ENCODE measurements around the gene MAPKAPK5. TPM values are rescaled to one million over a fixed set of nuclear protein-coding genes. Genes with fewer than 3 reads are reported as not detected.
"Not testable (repeated sequence)": the region's sequence is repeated elsewhere in the genome, so short reads cannot be mapped to it uniquely, and the experiment has no call there.

The MAPKAPK5 gene
- total RNA-seq, 2 donors from 2014 or later: 31.8 to 61.3 TPM

GRCh38 chr12:111907740-111908139, 65.7 kb downstream of the MAPKAPK5 start:
- H3K27ac Mint-ChIP-seq: no peak overlapping the region
- no peak for ATAC-seq
- no peak for DNase-seq (ENCODE audit: low spot score in 2 of 2)
- peaks cover 34 to 46% of the 10 kb centered on the region in 2 donors for H3K36me3 Mint-ChIP-seq
- H3K9me3 Mint-ChIP-seq: peaks cover 14 to 16% of the 10 kb centered on the region in 2 donors

- ATAC-seq: no peak
- no peak overlapping the region for H3K27ac Mint-ChIP-seq
- no peak for DNase-seq (ENCODE audit: low spot score in 2 of 2)
- H3K36me3 Mint-ChIP-seq: no peaks in the 10 kb centered on the region
- no peaks in the 10 kb centered on the region for H3K9me3 Mint-ChIP-seq
Measured at GRCh38 chr12:111925171-111925570, 83.1 kb downstream of the MAPKAPK5 start.

GRCh38 chr12:111926631-111927030, 84.6 kb downstream of the MAPKAPK5 start:
- H3K36me3 Mint-ChIP-seq: no peaks in the 10 kb centered on the region
- no peaks in the 10 kb centered on the region for H3K9me3 Mint-ChIP-seq
- no peak overlapping the region for H3K27ac Mint-ChIP-seq
- DNase-seq (ENCODE audit: low spot score in 2 of 2): no peak
- ATAC-seq: no peak

GRCh38 chr12:111927346-111927745, 85.3 kb downstream of the MAPKAPK5 start:
- Mint-ChIP-seq H3K36me3 (no peaks in the 10 kb centered on the region), H3K9me3 (no peaks in the 10 kb centered on the region), H3K27ac (no peak overlapping the region)
- DNase-seq (ENCODE audit: low spot score in 2 of 2): no peak
- ATAC-seq: no peak

- no peaks in the 10 kb centered on the region for H3K9me3 Mint-ChIP-seq
Measured at GRCh38 chr12:111932241-111932640, 90.2 kb downstream of the MAPKAPK5 start.

GRCh38 chr12:111936869-111937268, 94.8 kb downstream of the MAPKAPK5 start:
- Mint-ChIP-seq H3K27ac (no peak overlapping the region), H3K9me3 (no peaks in the 10 kb centered on the region), H3K36me3 (no peaks in the 10 kb centered on the region)
- DNase-seq (ENCODE audit: low spot score in 2 of 2) (no peak), ATAC-seq (no peak)

More at GRCh38 chr12:111932241-111932640, 90.2 kb downstream of the MAPKAPK5 start:
- Mint-ChIP-seq H3K36me3 (no peaks in the 10 kb centered on the region), H3K27ac (no peak overlapping the region)
- DNase-seq (ENCODE audit: low spot score in 2 of 2) (no peak), ATAC-seq (no peak)

GRCh38 chr12:111937429-111937828, 95.4 kb downstream of the MAPKAPK5 start:
- Mint-ChIP-seq H3K27ac (no peak overlapping the region), H3K9me3 (no peaks in the 10 kb centered on the region), H3K36me3 (no peaks in the 10 kb centered on the region)
- DNase-seq (ENCODE audit: low spot score in 2 of 2) (no peak), ATAC-seq (no peak)

GRCh38 chr12:111942557-111942956, 100.5 kb downstream of the MAPKAPK5 start:
- Mint-ChIP-seq H3K9me3 (no peaks in the 10 kb centered on the region), H3K27ac (no peak overlapping the region), H3K36me3 (no peaks in the 10 kb centered on the region)
- DNase-seq (ENCODE audit: low spot score in 2 of 2): no peak
- no peak for ATAC-seq

- Mint-ChIP-seq H3K9me3 (no peaks in the 10 kb centered on the region), H3K36me3 (no peaks in the 10 kb centered on the region), H3K27ac (no peak overlapping the region)
- DNase-seq (ENCODE audit: low spot score in 2 of 2): no peak
- ATAC-seq: no peak
Measured at GRCh38 chr12:111943929-111944328, 101.9 kb downstream of the MAPKAPK5 start.

GRCh38 chr12:111950961-111951676, 109.1 kb downstream of the MAPKAPK5 start:
- DNase-seq (ENCODE audit: low spot score in 2 of 2); H3K9me3 Mint-ChIP-seq; H3K27ac Mint-ChIP-seq: not testable (repeated sequence)
- ATAC-seq: peak in 1 of 2 donors; percentile 65
- H3K36me3 Mint-ChIP-seq: peaks cover 8 to 24% of the 10 kb centered on the region in 2 donors

Other genes with a start within 250 kb of the MAPKAPK5 start
- 10 to 100 TPM; 51.6 to 63.3 TPM for gene ATXN2, start 242.9 kb upstream of the MAPKAPK5 start, total RNA-seq
- gene BRAP, start 156.3 kb upstream of the MAPKAPK5 start, total RNA-seq: 10 to 100 TPM; 17.1 to 18.8 TPM
- 10 to 100 TPM; 23.3 to 31.4 TPM for gene ACAD10, start 156.2 kb upstream of the MAPKAPK5 start, total RNA-seq
- 1 to 10 TPM; 2.4 to 3.2 TPM for gene ALDH2, start 75.3 kb upstream of the MAPKAPK5 start, total RNA-seq
- 10 to 100 TPM; 16.9 to 18.5 TPM for gene TMEM116, start 170.9 kb downstream of the MAPKAPK5 start, total RNA-seq
- gene ERP29, start 171.2 kb downstream of the MAPKAPK5 start, total RNA-seq: 10 to 100 TPM; 78.9 to 95.1 TPM